Measurements from ENCODE around the gene TRPV2.
"Not testable (repeated sequence)": the region's sequence is repeated elsewhere in the genome, so short reads cannot be mapped to it uniquely, and the experiment has no call there.

The TRPV2 gene

GRCh38 chr17:16415031-16415924 is at the start of gene TRPV2:
Gene TRPV2, plus strand, starts transcription at chr17:16415571. Its CDS starts 2,098 bp downstream, at chr17:16417669.
- H3K36me3 Mint-ChIP-seq (ENCODE audit: low read depth): peaks cover 21% of the 10 kb centered on the region
- peak within 1 kb of the TSS; percentile 99 for H3K4me3 Mint-ChIP-seq
- no peaks in the 10 kb centered on the region for H3K9me3 Mint-ChIP-seq
- peak within 1 kb of the TSS; percentile 100 for H3K27ac Mint-ChIP-seq
- peaks cover 49% of the 10 kb centered on the region for H3K4me1 Mint-ChIP-seq (ENCODE audit: low read depth)
- no peaks in the 10 kb centered on the region for H3K27me3 Mint-ChIP-seq

- Mint-ChIP-seq H3K4me1 (ENCODE audit: low read depth) (no peaks in the 10 kb centered on the region), H3K27me3 (no peaks in the 10 kb centered on the region), H3K9me3 (no peaks in the 10 kb centered on the region), H3K36me3 (ENCODE audit: low read depth) (no peaks in the 10 kb centered on the region), H3K4me3 (no peak overlapping the region), H3K27ac (no peak overlapping the region)
Observed at GRCh38 chr17:16371742-16372141, 43.6 kb upstream of the TRPV2 start.

GRCh38 chr17:16374146-16374938 is 41.0 kb upstream of the TRPV2 start:
- H3K4me1 Mint-ChIP-seq (ENCODE audit: low read depth): no peaks in the 10 kb centered on the region
- H3K4me3 Mint-ChIP-seq: no peak overlapping the region
- H3K27me3 Mint-ChIP-seq: no peaks in the 10 kb centered on the region
- H3K9me3 Mint-ChIP-seq: no peaks in the 10 kb centered on the region
- H3K27ac Mint-ChIP-seq: no peak overlapping the region
- no peaks in the 10 kb centered on the region for H3K36me3 Mint-ChIP-seq (ENCODE audit: low read depth)

GRCh38 chr17:16377941-16378341 is 37.4 kb upstream of the TRPV2 start:
- no peaks in the 10 kb centered on the region for H3K27me3 Mint-ChIP-seq
- peaks cover 18% of the 10 kb centered on the region for H3K36me3 Mint-ChIP-seq (ENCODE audit: low read depth)
- H3K27ac Mint-ChIP-seq: no peak overlapping the region
- no peak overlapping the region for H3K4me3 Mint-ChIP-seq
- H3K9me3 Mint-ChIP-seq: no peaks in the 10 kb centered on the region
- H3K4me1 Mint-ChIP-seq (ENCODE audit: low read depth): peaks cover 23% of the 10 kb centered on the region

- H3K36me3 Mint-ChIP-seq (ENCODE audit: low read depth): peaks cover 25% of the 10 kb centered on the region
- no peaks in the 10 kb centered on the region for H3K27me3 Mint-ChIP-seq
- no peak overlapping the region for H3K27ac Mint-ChIP-seq
Observed at GRCh38 chr17:16378636-16379282, 36.6 kb upstream of the TRPV2 start.

GRCh38 chr17:16379654-16380053 is 35.7 kb upstream of the TRPV2 start:
- H3K27ac Mint-ChIP-seq: no peak overlapping the region
- H3K4me3 Mint-ChIP-seq: peak overlapping the region; percentile 35
- H3K9me3 Mint-ChIP-seq: no peaks in the 10 kb centered on the region
- no peaks in the 10 kb centered on the region for H3K27me3 Mint-ChIP-seq
- H3K4me1 Mint-ChIP-seq (ENCODE audit: low read depth): peaks cover 40% of the 10 kb centered on the region
- peaks cover 31% of the 10 kb centered on the region for H3K36me3 Mint-ChIP-seq (ENCODE audit: low read depth)

More at GRCh38 chr17:16378636-16379282, 36.6 kb upstream of the TRPV2 start:
- no peaks in the 10 kb centered on the region for H3K9me3 Mint-ChIP-seq
- peak overlapping the region; percentile 35 for H3K4me3 Mint-ChIP-seq
- peaks cover 32% of the 10 kb centered on the region for H3K4me1 Mint-ChIP-seq (ENCODE audit: low read depth)

GRCh38 chr17:16380640-16381495 is 34.5 kb upstream of the TRPV2 start, which contains the start of gene UBB:
Gene UBB, plus strand, starts transcription at chr17:16381091. Its CDS starts 817 bp downstream, at chr17:16381908.
- Mint-ChIP-seq H3K4me1 (ENCODE audit: low read depth) (peaks cover 45% of the 10 kb centered on the region), H3K4me3 (peak within 1 kb of the TSS; percentile 95), H3K36me3 (ENCODE audit: low read depth) (peaks cover 31% of the 10 kb centered on the region), H3K27ac (peak within 1 kb of the TSS; percentile 99), H3K27me3 (no peaks in the 10 kb centered on the region), H3K9me3 (no peaks in the 10 kb centered on the region)

GRCh38 chr17:16381496-16381820 is 33.9 kb upstream of the TRPV2 start:
- Mint-ChIP-seq H3K4me3 (peak overlapping the region; percentile 95), H3K4me1 (ENCODE audit: low read depth) (peaks cover 50% of the 10 kb centered on the region), H3K9me3 (no peaks in the 10 kb centered on the region), H3K27me3 (no peaks in the 10 kb centered on the region), H3K27ac (peak overlapping the region; percentile 99), H3K36me3 (ENCODE audit: low read depth) (peaks cover 31% of the 10 kb centered on the region)

GRCh38 chr17:16383216-16383615 is 32.2 kb upstream of the TRPV2 start:
- Mint-ChIP-seq H3K9me3 (no peaks in the 10 kb centered on the region), H3K27ac (peak overlapping the region; percentile 36), H3K4me3 (peak overlapping the region; percentile 95), H3K27me3 (peaks cover 4% of the 10 kb centered on the region), H3K36me3 (ENCODE audit: low read depth) (peaks cover 31% of the 10 kb centered on the region), H3K4me1 (ENCODE audit: low read depth) (peaks cover 64% of the 10 kb centered on the region)

GRCh38 chr17:16383772-16384287 is 31.5 kb upstream of the TRPV2 start:
- H3K27ac Mint-ChIP-seq: peak overlapping the region; percentile 36

GRCh38 chr17:16384557-16384956 is 30.8 kb upstream of the TRPV2 start:
- Mint-ChIP-seq H3K4me3 (no peak overlapping the region), H3K27ac (peak overlapping the region; percentile 0)

More at GRCh38 chr17:16383772-16384287, 31.5 kb upstream of the TRPV2 start:
- peaks cover 31% of the 10 kb centered on the region for H3K36me3 Mint-ChIP-seq (ENCODE audit: low read depth)
- peak overlapping the region; percentile 95 for H3K4me3 Mint-ChIP-seq
- H3K9me3 Mint-ChIP-seq: no peaks in the 10 kb centered on the region
- H3K4me1 Mint-ChIP-seq (ENCODE audit: low read depth): peaks cover 64% of the 10 kb centered on the region
- peaks cover 4% of the 10 kb centered on the region for H3K27me3 Mint-ChIP-seq

GRCh38 chr17:16386126-16386507 is 29.3 kb upstream of the TRPV2 start:
- H3K27me3 Mint-ChIP-seq, H3K9me3 Mint-ChIP-seq: not testable (repeated sequence)
- peaks cover 31% of the 10 kb centered on the region for H3K36me3 Mint-ChIP-seq (ENCODE audit: low read depth)
- H3K4me1 Mint-ChIP-seq (ENCODE audit: low read depth): peaks cover 58% of the 10 kb centered on the region
- peak overlapping the region; percentile 86 for H3K27ac Mint-ChIP-seq
- H3K4me3 Mint-ChIP-seq: peak overlapping the region; percentile 88

More at GRCh38 chr17:16384557-16384956, 30.8 kb upstream of the TRPV2 start:
- H3K4me1 Mint-ChIP-seq (ENCODE audit: low read depth): peaks cover 64% of the 10 kb centered on the region
- no peaks in the 10 kb centered on the region for H3K9me3 Mint-ChIP-seq
- peaks cover 4% of the 10 kb centered on the region for H3K27me3 Mint-ChIP-seq
- peaks cover 31% of the 10 kb centered on the region for H3K36me3 Mint-ChIP-seq (ENCODE audit: low read depth)

GRCh38 chr17:16391451-16391850 is 23.9 kb upstream of the TRPV2 start:
- H3K9me3 Mint-ChIP-seq: no peaks in the 10 kb centered on the region
- H3K27ac Mint-ChIP-seq: no peak overlapping the region
- peaks cover 14% of the 10 kb centered on the region for H3K4me1 Mint-ChIP-seq (ENCODE audit: low read depth)
- H3K36me3 Mint-ChIP-seq (ENCODE audit: low read depth): no peaks in the 10 kb centered on the region
- H3K4me3 Mint-ChIP-seq: no peak overlapping the region
- H3K27me3 Mint-ChIP-seq: peaks cover 4% of the 10 kb centered on the region

GRCh38 chr17:16392491-16392890 is 22.9 kb upstream of the TRPV2 start:
- not testable (repeated sequence) for H3K9me3 Mint-ChIP-seq; H3K27me3 Mint-ChIP-seq; H3K4me1 Mint-ChIP-seq (ENCODE audit: low read depth); H3K36me3 Mint-ChIP-seq (ENCODE audit: low read depth); H3K4me3 Mint-ChIP-seq; H3K27ac Mint-ChIP-seq

All from stimulated activated naive CD8-positive, alpha-beta T cell treated with anti-CD3 and anti-CD28 coated beads, Interleukin-15, Interleukin-2, amounts not matched to agents 100 ng/mL and 50 ng/mL, for 24 hours (primary cell).